ENCODE data around the gene JARID2. TPM values are rescaled to one million over a fixed set of nuclear protein-coding genes. Genes with fewer than 3 reads are reported as not detected.
A peak's percentile ranks its signal among the peaks of the same experiment; 100 is the strongest.

The JARID2 gene
- total RNA-seq, 1 experiment from 2014 or later, result 180 TPM

DNA sequence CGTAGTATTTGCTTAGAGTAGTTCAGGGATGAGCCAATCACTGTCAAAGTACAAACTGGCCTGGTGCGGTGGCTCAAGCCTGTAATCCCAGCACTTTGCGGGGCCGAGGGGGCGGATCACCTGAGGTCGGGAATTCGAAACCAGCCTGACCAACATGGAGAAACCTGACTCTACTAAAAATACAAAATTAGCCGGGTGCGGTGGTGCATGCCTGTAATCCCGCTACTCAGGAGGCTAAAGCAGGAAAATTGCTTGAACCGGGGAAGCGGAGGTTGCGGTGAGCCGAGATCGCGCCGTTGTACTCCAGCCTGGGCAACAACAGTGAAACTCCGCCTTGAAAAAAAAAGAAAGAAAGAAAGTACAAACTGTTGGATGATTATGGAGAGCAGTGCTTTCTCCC is 27.5 kb upstream of the JARID2 start (continued):
- TF ChIP-seq, protein P1, sequence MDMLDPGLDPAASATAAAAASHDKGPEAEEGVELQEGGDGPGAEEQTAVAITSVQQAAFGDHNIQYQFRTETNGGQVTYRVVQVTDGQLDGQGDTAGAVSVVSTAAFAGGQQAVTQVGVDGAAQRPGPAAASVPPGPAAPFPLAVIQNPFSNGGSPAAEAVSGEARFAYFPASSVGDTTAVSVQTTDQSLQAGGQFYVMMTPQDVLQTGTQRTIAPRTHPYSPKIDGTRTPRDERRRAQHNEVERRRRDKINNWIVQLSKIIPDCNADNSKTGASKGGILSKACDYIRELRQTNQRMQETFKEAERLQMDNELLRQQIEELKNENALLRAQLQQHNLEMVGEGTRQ (CRISPR knock-in tag; IDR thresholded peaks at IDR 0.05), result no peak

DNA sequence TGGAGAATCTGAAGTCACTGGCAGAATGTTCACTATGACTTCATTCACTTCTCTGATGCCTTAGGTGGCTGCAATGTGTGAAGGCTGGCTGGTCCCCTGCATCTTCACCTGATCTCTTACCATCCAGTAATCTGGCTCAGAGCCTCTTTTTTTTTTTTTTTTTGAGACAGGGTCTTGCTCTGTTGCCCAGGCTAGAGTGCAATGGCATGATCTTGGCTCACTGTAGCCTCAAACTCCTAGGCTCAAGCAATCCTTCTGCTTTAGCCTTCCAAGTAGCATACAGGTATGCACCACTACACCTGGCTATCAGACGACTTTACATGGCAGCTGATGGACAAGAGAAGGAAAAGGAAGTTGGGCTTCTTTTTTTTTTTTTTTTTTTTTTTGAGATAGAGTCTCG is 25.8 kb upstream of the JARID2 start:
- ChIA-PET CTCF (interaction anchor here (0.6 to 0.7 kb wide), 2 partner anchors 82 to 227 kb away, joined by 4 to 6 read pairs; no protein-coding TSS in a partner anchor), POLR2A (interaction anchor here (0.7 to 1.4 kb wide), 2 partner anchors 11 to 23 kb away, joined by 3 read pairs; no protein-coding TSS in a partner anchor)
- H3K36me3 Mint-ChIP-seq, result no peaks in the 10 kb centered on the region

DNA sequence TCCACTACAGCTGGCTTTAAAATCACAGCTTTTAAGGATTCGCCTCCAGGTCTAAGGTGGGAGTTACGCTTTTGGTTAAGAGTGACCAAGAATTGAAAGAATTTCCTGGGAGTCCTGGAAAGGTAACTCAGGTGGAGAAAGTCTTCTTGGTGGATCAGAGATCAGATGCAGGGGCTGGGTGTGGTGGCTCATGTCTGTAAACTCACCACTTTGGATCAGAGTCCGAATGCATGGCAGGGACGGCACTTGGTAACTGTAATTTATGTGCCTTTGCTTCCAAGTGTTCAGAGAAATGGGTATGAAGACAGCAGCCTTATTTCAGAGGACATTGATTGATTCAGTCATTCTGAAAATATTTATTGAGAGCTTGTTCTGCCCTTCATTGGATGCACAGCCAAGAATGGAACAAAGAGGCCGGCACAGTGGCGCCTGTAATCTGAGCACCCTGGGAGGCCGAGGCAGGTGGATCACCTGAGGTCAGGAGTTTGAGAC is 18.0 kb upstream of the JARID2 start:
- H3K4me1 Mint-ChIP-seq, result peaks cover 27% of the 10 kb centered on the region
- no peaks in the 10 kb centered on the region for H3K27me3 Mint-ChIP-seq (ENCODE audit: low read depth)
- ATAC-seq, result no peak
- CTCF ChIA-PET, result no interaction called here
- no peaks in the 10 kb centered on the region for H3K9me3 Mint-ChIP-seq
- POLR2A ChIA-PET, result interaction anchor here (0.6 kb wide), 1 partner anchor 8 kb away, joined by 4 read pairs; no protein-coding TSS in a partner anchor
- TF ChIP-seq, protein P2, sequence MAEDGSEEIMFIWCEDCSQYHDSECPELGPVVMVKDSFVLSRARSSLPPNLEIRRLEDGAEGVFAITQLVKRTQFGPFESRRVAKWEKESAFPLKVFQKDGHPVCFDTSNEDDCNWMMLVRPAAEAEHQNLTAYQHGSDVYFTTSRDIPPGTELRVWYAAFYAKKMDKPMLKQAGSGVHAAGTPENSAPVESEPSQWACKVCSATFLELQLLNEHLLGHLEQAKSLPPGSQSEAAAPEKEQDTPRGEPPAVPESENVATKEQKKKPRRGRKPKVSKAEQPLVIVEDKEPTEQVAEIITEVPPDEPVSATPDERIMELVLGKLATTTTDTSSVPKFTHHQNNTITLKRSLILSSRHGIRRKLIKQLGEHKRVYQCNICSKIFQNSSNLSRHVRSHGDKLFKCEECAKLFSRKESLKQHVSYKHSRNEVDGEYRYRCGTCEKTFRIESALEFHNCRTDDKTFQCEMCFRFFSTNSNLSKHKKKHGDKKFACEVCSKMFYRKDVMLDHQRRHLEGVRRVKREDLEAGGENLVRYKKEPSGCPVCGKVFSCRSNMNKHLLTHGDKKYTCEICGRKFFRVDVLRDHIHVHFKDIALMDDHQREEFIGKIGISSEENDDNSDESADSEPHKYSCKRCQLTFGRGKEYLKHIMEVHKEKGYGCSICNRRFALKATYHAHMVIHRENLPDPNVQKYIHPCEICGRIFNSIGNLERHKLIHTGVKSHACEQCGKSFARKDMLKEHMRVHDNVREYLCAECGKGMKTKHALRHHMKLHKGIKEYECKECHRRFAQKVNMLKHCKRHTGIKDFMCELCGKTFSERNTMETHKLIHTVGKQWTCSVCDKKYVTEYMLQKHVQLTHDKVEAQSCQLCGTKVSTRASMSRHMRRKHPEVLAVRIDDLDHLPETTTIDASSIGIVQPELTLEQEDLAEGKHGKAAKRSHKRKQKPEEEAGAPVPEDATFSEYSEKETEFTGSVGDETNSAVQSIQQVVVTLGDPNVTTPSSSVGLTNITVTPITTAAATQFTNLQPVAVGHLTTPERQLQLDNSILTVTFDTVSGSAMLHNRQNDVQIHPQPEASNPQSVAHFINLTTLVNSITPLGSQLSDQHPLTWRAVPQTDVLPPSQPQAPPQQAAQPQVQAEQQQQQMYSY (CRISPR knock-in tag; IDR thresholded peaks at IDR 0.05), result no peak
- TF ChIP-seq HMGA2 (CRISPR knock-in tag; IDR thresholded peaks at IDR 0.05), result no peak
- TF ChIP-seq, protein P3, sequence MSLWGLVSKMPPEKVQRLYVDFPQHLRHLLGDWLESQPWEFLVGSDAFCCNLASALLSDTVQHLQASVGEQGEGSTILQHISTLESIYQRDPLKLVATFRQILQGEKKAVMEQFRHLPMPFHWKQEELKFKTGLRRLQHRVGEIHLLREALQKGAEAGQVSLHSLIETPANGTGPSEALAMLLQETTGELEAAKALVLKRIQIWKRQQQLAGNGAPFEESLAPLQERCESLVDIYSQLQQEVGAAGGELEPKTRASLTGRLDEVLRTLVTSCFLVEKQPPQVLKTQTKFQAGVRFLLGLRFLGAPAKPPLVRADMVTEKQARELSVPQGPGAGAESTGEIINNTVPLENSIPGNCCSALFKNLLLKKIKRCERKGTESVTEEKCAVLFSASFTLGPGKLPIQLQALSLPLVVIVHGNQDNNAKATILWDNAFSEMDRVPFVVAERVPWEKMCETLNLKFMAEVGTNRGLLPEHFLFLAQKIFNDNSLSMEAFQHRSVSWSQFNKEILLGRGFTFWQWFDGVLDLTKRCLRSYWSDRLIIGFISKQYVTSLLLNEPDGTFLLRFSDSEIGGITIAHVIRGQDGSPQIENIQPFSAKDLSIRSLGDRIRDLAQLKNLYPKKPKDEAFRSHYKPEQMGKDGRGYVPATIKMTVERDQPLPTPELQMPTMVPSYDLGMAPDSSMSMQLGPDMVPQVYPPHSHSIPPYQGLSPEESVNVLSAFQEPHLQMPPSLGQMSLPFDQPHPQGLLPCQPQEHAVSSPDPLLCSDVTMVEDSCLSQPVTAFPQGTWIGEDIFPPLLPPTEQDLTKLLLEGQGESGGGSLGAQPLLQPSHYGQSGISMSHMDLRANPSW (CRISPR knock-in tag; conservative IDR thresholded peaks at IDR 0.05; ENCODE audit: low read depth), result no peak
- no peak for DNase-seq (ENCODE audit: low spot score)
- no peaks in the 10 kb centered on the region for H3K36me3 Mint-ChIP-seq
- peak overlapping the region; percentile 73; the same call in 1 of the 2 replicates for H3K27ac Mint-ChIP-seq
- H3K4me3 Mint-ChIP-seq, result no peak overlapping the region

More for the DNA sequence above, 25.8 kb upstream of the JARID2 start:
- peaks cover 2% of the 10 kb centered on the region; the same call in 1 of the 2 replicates for H3K27me3 Mint-ChIP-seq (ENCODE audit: low read depth)
- peaks cover 36% of the 10 kb centered on the region for H3K4me1 Mint-ChIP-seq
- H3K9me3 Mint-ChIP-seq, result no peaks in the 10 kb centered on the region
- ATAC-seq (no peak), DNase-seq (ENCODE audit: low spot score) (no peak)
- H3K27ac Mint-ChIP-seq, result no peak overlapping the region
- no peak overlapping the region for H3K4me3 Mint-ChIP-seq
- no peak for TF ChIP-seq RORB (CRISPR knock-in tag; IDR thresholded peaks at IDR 0.05)
- TF ChIP-seq ZNF396 (CRISPR knock-in tag; IDR thresholded peaks at IDR 0.05; ENCODE audit: borderline replicate concordance), result no peak
- TF ChIP-seq CREM (CRISPR knock-in tag; IDR thresholded peaks at IDR 0.05), result no peak
- TF ChIP-seq JUN (CRISPR knock-in tag; IDR thresholded peaks at IDR 0.05), result no peak
- peak; percentile 60; the same call in 1 of the 2 replicates for TF ChIP-seq ZNF121 (CRISPR knock-in tag; IDR thresholded peaks at IDR 0.05)
- TF ChIP-seq, protein P4, sequence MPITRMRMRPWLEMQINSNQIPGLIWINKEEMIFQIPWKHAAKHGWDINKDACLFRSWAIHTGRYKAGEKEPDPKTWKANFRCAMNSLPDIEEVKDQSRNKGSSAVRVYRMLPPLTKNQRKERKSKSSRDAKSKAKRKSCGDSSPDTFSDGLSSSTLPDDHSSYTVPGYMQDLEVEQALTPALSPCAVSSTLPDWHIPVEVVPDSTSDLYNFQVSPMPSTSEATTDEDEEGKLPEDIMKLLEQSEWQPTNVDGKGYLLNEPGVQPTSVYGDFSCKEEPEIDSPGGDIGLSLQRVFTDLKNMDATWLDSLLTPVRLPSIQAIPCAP (CRISPR knock-in tag; IDR thresholded peaks at IDR 0.05), result no peak
- TF ChIP-seq, protein P5, sequence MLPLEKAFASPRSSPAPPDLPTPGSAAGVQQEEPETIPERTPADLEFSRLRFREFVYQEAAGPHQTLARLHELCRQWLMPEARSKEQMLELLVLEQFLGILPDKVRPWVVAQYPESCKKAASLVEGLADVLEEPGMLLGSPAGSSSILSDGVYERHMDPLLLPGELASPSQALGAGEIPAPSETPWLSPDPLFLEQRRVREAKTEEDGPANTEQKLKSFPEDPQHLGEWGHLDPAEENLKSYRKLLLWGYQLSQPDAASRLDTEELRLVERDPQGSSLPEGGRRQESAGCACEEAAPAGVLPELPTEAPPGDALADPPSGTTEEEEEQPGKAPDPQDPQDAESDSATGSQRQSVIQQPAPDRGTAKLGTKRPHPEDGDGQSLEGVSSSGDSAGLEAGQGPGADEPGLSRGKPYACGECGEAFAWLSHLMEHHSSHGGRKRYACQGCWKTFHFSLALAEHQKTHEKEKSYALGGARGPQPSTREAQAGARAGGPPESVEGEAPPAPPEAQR (CRISPR knock-in tag; IDR thresholded peaks at IDR 0.05), result no peak
- TF ChIP-seq, protein P6, sequence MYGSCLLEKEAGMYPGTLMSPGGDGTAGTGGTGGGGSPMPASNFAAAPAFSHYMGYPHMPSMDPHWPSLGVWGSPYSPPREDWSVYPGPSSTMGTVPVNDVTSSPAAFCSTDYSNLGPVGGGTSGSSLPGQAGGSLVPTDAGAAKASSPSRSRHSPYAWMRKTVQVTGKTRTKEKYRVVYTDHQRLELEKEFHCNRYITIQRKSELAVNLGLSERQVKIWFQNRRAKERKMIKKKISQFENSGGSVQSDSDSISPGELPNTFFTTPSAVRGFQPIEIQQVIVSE (CRISPR knock-in tag; IDR thresholded peaks at IDR 0.05; ENCODE audit: borderline replicate concordance), result no peak
- no peak for TF ChIP-seq GRHL2 (CRISPR knock-in tag; IDR thresholded peaks at IDR 0.05; ENCODE audit: insufficient replicate concordance, severe bottlenecking)

Data from WTC11 (cell line).